IPS-20b (cell line): ENCODE results near the gene LORICRIN.
"Not testable (repeated sequence)": the region's sequence is repeated elsewhere in the genome, so short reads cannot be mapped to it uniquely, and the experiment has no call there.

Source experiments
- H3K27ac ChIP-seq: one replicate; pipeline ENCODE4 v1.5.1; 2013; ENCODE audit warnings: low read length
- H3K27me3 ChIP-seq: 2 replicates; pipeline ENCODE4 v1.6.1; 2013; ENCODE audit warnings: mild to moderate bottlenecking, low read length, inconsistent platforms; ENCODE audit not compliant: insufficient read depth
- H3K36me3 ChIP-seq: 2 replicates; pipeline ENCODE4 v1.6.1; 2013; ENCODE audit warnings: low read depth, mild to moderate bottlenecking, inconsistent platforms, low read length, moderate library complexity; ENCODE audit not compliant: insufficient read depth
- H3K4me1 ChIP-seq: 2 replicates; pipeline ENCODE4 v1.6.1; 2013; ENCODE audit warnings: mild to moderate bottlenecking, control low read depth, inconsistent platforms, low read length, moderate library complexity; ENCODE audit not compliant: insufficient read depth
- H3K4me3 ChIP-seq: 2 replicates; pipeline ENCODE4 v1.5.1; 2013; ENCODE audit warnings: mild to moderate bottlenecking, low read length, inconsistent platforms
- H3K9ac ChIP-seq: 2 replicates; pipeline ENCODE4 v1.6.1; 2013; ENCODE audit warnings: low read depth, mild to moderate bottlenecking, inconsistent platforms, low read length, moderate library complexity
- H3K9me3 ChIP-seq: 2 replicates; pipeline ENCODE4 v1.6.1; 2013; ENCODE audit warnings: mild to moderate bottlenecking, low read depth, low read length, inconsistent platforms; ENCODE audit not compliant: insufficient read depth

The LORICRIN gene, protein sequence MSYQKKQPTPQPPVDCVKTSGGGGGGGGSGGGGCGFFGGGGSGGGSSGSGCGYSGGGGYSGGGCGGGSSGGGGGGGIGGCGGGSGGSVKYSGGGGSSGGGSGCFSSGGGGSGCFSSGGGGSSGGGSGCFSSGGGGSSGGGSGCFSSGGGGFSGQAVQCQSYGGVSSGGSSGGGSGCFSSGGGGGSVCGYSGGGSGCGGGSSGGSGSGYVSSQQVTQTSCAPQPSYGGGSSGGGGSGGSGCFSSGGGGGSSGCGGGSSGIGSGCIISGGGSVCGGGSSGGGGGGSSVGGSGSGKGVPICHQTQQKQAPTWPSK

DNA sequence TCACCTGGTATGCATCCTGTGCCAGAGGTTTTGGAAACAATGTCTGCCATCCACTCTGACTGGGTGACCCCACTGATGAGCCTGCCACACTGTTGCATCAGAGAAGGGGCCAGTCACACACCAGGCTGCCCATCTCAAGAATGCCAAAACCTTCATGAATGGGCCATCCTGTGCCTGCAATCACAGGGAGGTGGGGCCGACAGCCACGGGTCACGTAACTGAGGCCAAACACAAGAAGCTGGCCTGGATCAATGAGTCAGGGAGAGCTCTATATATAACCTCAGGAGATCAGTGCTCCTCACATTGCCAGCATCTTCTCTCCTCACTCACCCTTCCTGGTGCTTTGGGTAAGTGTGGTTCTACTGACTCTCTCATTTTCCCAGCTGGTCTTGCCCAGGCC, at the start of gene LORICRIN:
TSS of gene LORICRIN (plus strand) at position 301 of the 400 bp plus-strand sequence. CDS start 1,263 bp downstream, outside the sequence.
- H3K4me1 ChIP-seq: no peaks in the 10 kb centered on the region; the same call in 1 of the 2 replicates
- no peaks in the 10 kb centered on the region for H3K36me3 ChIP-seq
- peak within 1 kb of the TSS; percentile 59; the same call in 1 of the 2 replicates for H3K4me3 ChIP-seq
- H3K9ac ChIP-seq: no peak within 1 kb of the TSS
- no peaks in the 10 kb centered on the region for H3K9me3 ChIP-seq
- H3K27ac ChIP-seq: no peak within 1 kb of the TSS
- H3K27me3 ChIP-seq: peaks cover 67% of the 10 kb centered on the region

DNA sequence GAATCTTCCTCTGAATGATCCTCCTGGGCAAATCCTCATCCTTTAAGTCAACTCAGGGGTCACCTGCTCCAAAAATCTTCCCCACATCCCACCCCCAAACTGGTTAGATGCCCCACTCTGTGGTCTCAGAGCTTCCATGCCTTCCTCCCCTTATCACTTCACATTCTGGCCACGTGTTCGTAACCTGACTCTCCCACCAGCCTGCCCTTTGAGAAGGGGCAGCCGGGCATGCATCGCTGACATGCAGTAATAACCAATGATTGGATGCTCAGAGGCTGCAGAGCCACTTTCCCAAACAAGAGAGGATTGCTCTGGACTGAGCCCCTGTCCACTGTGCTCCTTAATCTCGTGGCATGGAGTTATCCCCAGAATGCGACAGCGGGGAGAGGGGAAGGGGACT, 49.3 kb upstream of the LORICRIN start:
- no peaks in the 10 kb centered on the region for H3K36me3 ChIP-seq
- H3K9ac ChIP-seq: no peak overlapping the region
- H3K27me3 ChIP-seq: peaks cover 7% of the 10 kb centered on the region; the same call in 1 of the 2 replicates
- H3K4me1 ChIP-seq: no peaks in the 10 kb centered on the region
- no peak overlapping the region for H3K4me3 ChIP-seq
- H3K9me3 ChIP-seq: no peaks in the 10 kb centered on the region
- no peak overlapping the region for H3K27ac ChIP-seq

DNA sequence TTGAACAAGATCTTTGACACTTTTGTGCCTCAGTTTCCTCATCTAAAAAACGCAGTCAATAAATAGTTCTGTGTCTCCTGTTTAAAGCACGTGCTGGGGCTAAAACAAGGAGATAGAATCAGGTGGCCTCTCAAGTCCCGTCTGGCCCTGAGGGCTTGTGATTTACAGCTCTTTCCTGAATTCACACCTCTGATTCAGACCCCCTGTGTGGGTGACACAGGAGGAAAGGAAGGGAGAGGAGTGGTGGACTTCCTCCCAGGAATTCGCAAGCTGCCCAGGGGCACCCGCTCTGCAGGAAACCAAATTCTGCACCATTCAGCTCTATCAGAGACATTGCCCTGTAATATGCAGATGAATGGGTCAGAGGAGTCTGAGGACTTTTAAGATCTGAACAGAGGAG, 47.3 kb upstream of the LORICRIN start:
- no peaks in the 10 kb centered on the region for H3K9me3 ChIP-seq
- H3K36me3 ChIP-seq: no peaks in the 10 kb centered on the region
- H3K4me1 ChIP-seq: no peaks in the 10 kb centered on the region
- peaks cover 7% of the 10 kb centered on the region; the same call in 1 of the 2 replicates for H3K27me3 ChIP-seq
- no peak overlapping the region for H3K9ac ChIP-seq
- no peak overlapping the region for H3K4me3 ChIP-seq
- H3K27ac ChIP-seq: no peak overlapping the region

- Histone ChIP-seq H3K4me3 (no peak overlapping the region), H3K27ac (no peak overlapping the region), H3K36me3 (no peaks in the 10 kb centered on the region), H3K4me1 (no peaks in the 10 kb centered on the region), H3K9ac (no peak overlapping the region), H3K9me3 (no peaks in the 10 kb centered on the region), H3K27me3 (peaks cover 7% of the 10 kb centered on the region; the same call in 1 of the 2 replicates)
These were observed 46.0 kb upstream of the LORICRIN start for GRCh38 chr1:153213519-153213918.

GRCh38 chr1:153217212-153217611, 42.3 kb upstream of the LORICRIN start, which contains the start of gene PRR9:
Gene PRR9 (plus strand): TSS chr1:153217584. CDS start chr1:153218145, 561 bp downstream.
- H3K9me3 ChIP-seq: no peaks in the 10 kb centered on the region
- H3K4me3 ChIP-seq: no peak within 1 kb of the TSS
- no peak within 1 kb of the TSS for H3K27ac ChIP-seq
- H3K9ac ChIP-seq: no peak within 1 kb of the TSS
- H3K36me3 ChIP-seq: no peaks in the 10 kb centered on the region
- H3K27me3 ChIP-seq: no peaks in the 10 kb centered on the region
- no peaks in the 10 kb centered on the region for H3K4me1 ChIP-seq

DNA sequence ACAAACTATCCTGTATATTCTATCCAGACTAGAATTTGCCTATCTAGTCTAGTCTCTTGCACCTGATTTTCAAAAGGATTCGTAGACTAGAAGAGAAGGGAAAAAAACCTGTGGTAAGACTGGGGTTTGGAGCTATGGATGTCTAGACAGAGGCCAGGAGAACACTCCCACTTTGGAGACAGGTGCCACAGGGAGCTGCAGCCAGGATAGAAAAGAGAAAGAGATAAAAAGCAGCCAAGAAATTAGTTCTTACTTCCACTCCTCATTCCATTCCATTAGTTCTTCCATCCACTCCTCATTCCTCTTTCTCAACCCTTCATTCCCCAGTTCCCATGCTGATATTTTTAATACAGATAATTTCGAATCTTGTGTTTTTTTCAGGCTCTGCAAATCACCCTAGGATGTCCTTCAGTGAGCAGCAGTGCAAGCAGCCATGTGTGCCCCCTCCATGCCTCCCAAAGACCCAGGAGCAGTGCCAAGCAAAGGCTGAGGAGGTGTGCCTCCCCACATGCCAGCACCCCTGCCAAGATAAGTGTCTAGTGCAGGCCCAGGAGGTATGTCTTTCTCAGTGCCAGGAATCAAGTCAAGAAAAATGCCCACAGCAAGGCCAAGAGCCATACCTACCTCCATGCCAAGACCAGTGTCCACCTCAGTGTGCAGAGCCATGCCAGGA, 41.6 kb upstream of the LORICRIN start:
- H3K4me1 ChIP-seq: no peaks in the 10 kb centered on the region
- no peaks in the 10 kb centered on the region for H3K36me3 ChIP-seq
- no peak overlapping the region for H3K4me3 ChIP-seq
- no peaks in the 10 kb centered on the region for H3K9me3 ChIP-seq
- no peaks in the 10 kb centered on the region for H3K27me3 ChIP-seq
- no peak overlapping the region for H3K27ac ChIP-seq
- no peak overlapping the region for H3K9ac ChIP-seq

- H3K4me3 ChIP-seq: no peak overlapping the region
- H3K9me3 ChIP-seq: no peaks in the 10 kb centered on the region
- H3K36me3 ChIP-seq: no peaks in the 10 kb centered on the region
- no peaks in the 10 kb centered on the region for H3K27me3 ChIP-seq
- H3K9ac ChIP-seq: no peak overlapping the region
- no peaks in the 10 kb centered on the region for H3K4me1 ChIP-seq
- no peak overlapping the region for H3K27ac ChIP-seq
These were observed 38.7 kb upstream of the LORICRIN start for GRCh38 chr1:153220606-153221303.

GRCh38 chr1:153223040-153223891, 36.2 kb upstream of the LORICRIN start:
- H3K4me3 ChIP-seq, H3K4me1 ChIP-seq, H3K9me3 ChIP-seq, H3K36me3 ChIP-seq, H3K9ac ChIP-seq, H3K27ac ChIP-seq, H3K27me3 ChIP-seq: not testable (repeated sequence)

- Histone ChIP-seq H3K36me3 (no peaks in the 10 kb centered on the region), H3K27ac (no peak overlapping the region), H3K9me3 (no peaks in the 10 kb centered on the region), H3K4me1 (no peaks in the 10 kb centered on the region), H3K27me3 (no peaks in the 10 kb centered on the region; the same call in 1 of the 2 replicates), H3K9ac (no peak overlapping the region), H3K4me3 (no peak overlapping the region)
These were observed 31.7 kb upstream of the LORICRIN start for GRCh38 chr1:153227810-153228209.

DNA sequence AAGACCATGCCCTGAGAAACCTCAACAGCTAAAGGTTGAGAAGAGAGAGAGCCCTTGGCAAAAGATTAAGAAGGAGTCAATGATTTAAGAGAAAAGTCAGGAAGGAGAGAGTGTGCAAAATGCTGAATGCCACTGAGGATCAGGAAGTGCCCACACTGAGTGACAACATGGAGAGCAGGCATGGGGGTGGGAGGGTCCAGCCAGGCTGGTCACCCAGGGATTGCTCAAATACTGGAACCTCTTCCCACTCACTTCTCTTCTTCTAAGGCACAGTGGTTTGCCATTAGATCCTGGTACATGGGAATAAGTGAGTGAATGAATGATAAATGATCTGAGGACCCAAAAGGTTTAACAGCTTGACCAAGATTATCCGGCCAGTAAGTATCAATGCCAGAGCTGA, 31.0 kb upstream of the LORICRIN start:
- no peaks in the 10 kb centered on the region for H3K4me1 ChIP-seq
- H3K9ac ChIP-seq: no peak overlapping the region
- H3K27ac ChIP-seq: no peak overlapping the region
- no peaks in the 10 kb centered on the region for H3K9me3 ChIP-seq
- H3K36me3 ChIP-seq: no peaks in the 10 kb centered on the region
- H3K4me3 ChIP-seq: no peak overlapping the region
- no peaks in the 10 kb centered on the region; the same call in 1 of the 2 replicates for H3K27me3 ChIP-seq
